Skeletal muscle satellite cell (primary cell): ENCODE results near the gene AKAP12. TPM values are rescaled to one million over a fixed set of nuclear protein-coding genes. Genes with fewer than 3 reads are reported as not detected.

ENCODE experiments used
- H3K27me3 ChIP-seq: 2 replicates; pipeline ENCODE4 v1.7.0; 2013; ENCODE audit warnings: low read length; ENCODE audit not compliant: control insufficient read depth, insufficient read depth
- H3K36me3 ChIP-seq: 2 replicates; pipeline ENCODE4 v1.7.0; 2013; ENCODE audit warnings: mild to moderate bottlenecking, control low read depth, low read length; ENCODE audit not compliant: insufficient read depth
- H3K4me1 ChIP-seq: 2 replicates; pipeline ENCODE4 v1.7.0; 2013; ENCODE audit warnings: low read length; ENCODE audit not compliant: control insufficient read depth, insufficient read depth
- H3K4me2 ChIP-seq: 2 replicates; pipeline ENCODE4 v1.7.0; 2013; ENCODE audit warnings: mild to moderate bottlenecking, low read length
- H3K4me3 ChIP-seq: 2 replicates; pipeline ENCODE4 v1.7.0; 2013; ENCODE audit warnings: low read length
- H3K9ac ChIP-seq: 2 replicates; pipeline ENCODE4 v1.7.0; 2013; ENCODE audit warnings: mild to moderate bottlenecking, low read depth, low read length, moderate library complexity
- H3K9me3 ChIP-seq: replicated peaks from 2 replicates; pipeline ENCODE4 v1.7.0; 2013; ENCODE audit warnings: mild to moderate bottlenecking, control low read depth, low read length
- small RNA-seq: library from RNA; depleted of rRNA; stranded (forward); fragments of <200 nt; gene quantifications from one replicate; pipeline ENCODE3, GENCODE V24; 2012

Gene AKAP12

GRCh38 chr6:151390851-151391470 is 151.2 kb downstream of the AKAP12 start:
- Histone ChIP-seq H3K4me1 (peaks cover 44% of the 10 kb centered on the region), H3K36me3 (no peaks in the 10 kb centered on the region), H3K4me3 (peak overlapping the region; percentile 91), H3K9ac (peak overlapping the region; percentile 99), H3K27me3 (no peaks in the 10 kb centered on the region), H3K9me3 (no peaks in the 10 kb centered on the region), H3K4me2 (peak overlapping the region; percentile 83)

- peak within 1 kb of the TSS; percentile 83 for H3K4me2 ChIP-seq
- H3K27me3 ChIP-seq, result no peaks in the 10 kb centered on the region
- H3K9ac ChIP-seq, result peak within 1 kb of the TSS; percentile 99
- H3K9me3 ChIP-seq, result no peaks in the 10 kb centered on the region
- peak within 1 kb of the TSS; percentile 91 for H3K4me3 ChIP-seq
- no peaks in the 10 kb centered on the region for H3K36me3 ChIP-seq
- H3K4me1 ChIP-seq, result peaks cover 44% of the 10 kb centered on the region
Measured at GRCh38 chr6:151391471-151392413, 152.0 kb downstream of the AKAP12 start, which contains the start of gene ZBTB2. Gene ZBTB2 (minus strand): TSS chr6:151391559. CDS start chr6:151373637, 17,922 bp downstream.

GRCh38 chr6:151392427-151392826 is 152.7 kb downstream of the AKAP12 start:
- Histone ChIP-seq H3K4me3 (peak overlapping the region; percentile 91), H3K9ac (peak overlapping the region; percentile 71), H3K36me3 (peaks cover 4% of the 10 kb centered on the region), H3K27me3 (no peaks in the 10 kb centered on the region), H3K4me1 (peaks cover 40% of the 10 kb centered on the region), H3K9me3 (no peaks in the 10 kb centered on the region), H3K4me2 (peak overlapping the region; percentile 83)

- Histone ChIP-seq H3K9ac (peak overlapping the region; percentile 14), H3K4me1 (peaks cover 32% of the 10 kb centered on the region), H3K4me3 (peak overlapping the region; percentile 91), H3K9me3 (no peaks in the 10 kb centered on the region), H3K36me3 (peaks cover 5% of the 10 kb centered on the region), H3K4me2 (peak overlapping the region; percentile 83), H3K27me3 (no peaks in the 10 kb centered on the region)
Measured at GRCh38 chr6:151393410-151393809, 153.6 kb downstream of the AKAP12 start.

GRCh38 chr6:151399679-151400078 is 159.9 kb downstream of the AKAP12 start:
- H3K9me3 ChIP-seq, result no peaks in the 10 kb centered on the region
- no peaks in the 10 kb centered on the region for H3K27me3 ChIP-seq
- H3K4me3 ChIP-seq, result no peak overlapping the region
- no peak overlapping the region for H3K4me2 ChIP-seq
- H3K36me3 ChIP-seq, result peaks cover 27% of the 10 kb centered on the region
- peaks cover 5% of the 10 kb centered on the region for H3K4me1 ChIP-seq
- H3K9ac ChIP-seq, result no peak overlapping the region

- Histone ChIP-seq H3K4me2 (no peak overlapping the region), H3K36me3 (peaks cover 33% of the 10 kb centered on the region), H3K4me3 (no peak overlapping the region), H3K4me1 (no peaks in the 10 kb centered on the region), H3K9me3 (no peaks in the 10 kb centered on the region), H3K27me3 (no peaks in the 10 kb centered on the region), H3K9ac (no peak overlapping the region)
Measured at GRCh38 chr6:151400473-151400872, 160.7 kb downstream of the AKAP12 start.

GRCh38 chr6:151402228-151402627 is 162.5 kb downstream of the AKAP12 start:
- Histone ChIP-seq H3K9me3 (no peaks in the 10 kb centered on the region), H3K9ac (no peak overlapping the region), H3K27me3 (no peaks in the 10 kb centered on the region), H3K36me3 (peaks cover 38% of the 10 kb centered on the region), H3K4me1 (no peaks in the 10 kb centered on the region), H3K4me2 (no peak overlapping the region), H3K4me3 (no peak overlapping the region)

- Histone ChIP-seq H3K4me3 (no peak overlapping the region), H3K9ac (no peak overlapping the region), H3K27me3 (no peaks in the 10 kb centered on the region), H3K4me1 (no peaks in the 10 kb centered on the region), H3K4me2 (no peak overlapping the region), H3K9me3 (no peaks in the 10 kb centered on the region), H3K36me3 (peaks cover 44% of the 10 kb centered on the region)
Measured at GRCh38 chr6:151403919-151404308, 164.1 kb downstream of the AKAP12 start.

Small RNAs within 50 kb of the gene (small RNA-seq; reads per million reads assigned to genes)
- gene RF00019 (not detected), gene RNU6-1247P (not detected), gene RNU6-300P (not detected), gene RNY4P20 (0.28 reads per million)
